ENCODE results near the gene NKAPL. TPM values are rescaled to one million over a fixed set of nuclear protein-coding genes. Genes with fewer than 3 reads are reported as not detected.

Gene NKAPL
- total RNA-seq, result 1 to 10 TPM; 1.6 to 2.9 (median 2.3) TPM

DNA sequence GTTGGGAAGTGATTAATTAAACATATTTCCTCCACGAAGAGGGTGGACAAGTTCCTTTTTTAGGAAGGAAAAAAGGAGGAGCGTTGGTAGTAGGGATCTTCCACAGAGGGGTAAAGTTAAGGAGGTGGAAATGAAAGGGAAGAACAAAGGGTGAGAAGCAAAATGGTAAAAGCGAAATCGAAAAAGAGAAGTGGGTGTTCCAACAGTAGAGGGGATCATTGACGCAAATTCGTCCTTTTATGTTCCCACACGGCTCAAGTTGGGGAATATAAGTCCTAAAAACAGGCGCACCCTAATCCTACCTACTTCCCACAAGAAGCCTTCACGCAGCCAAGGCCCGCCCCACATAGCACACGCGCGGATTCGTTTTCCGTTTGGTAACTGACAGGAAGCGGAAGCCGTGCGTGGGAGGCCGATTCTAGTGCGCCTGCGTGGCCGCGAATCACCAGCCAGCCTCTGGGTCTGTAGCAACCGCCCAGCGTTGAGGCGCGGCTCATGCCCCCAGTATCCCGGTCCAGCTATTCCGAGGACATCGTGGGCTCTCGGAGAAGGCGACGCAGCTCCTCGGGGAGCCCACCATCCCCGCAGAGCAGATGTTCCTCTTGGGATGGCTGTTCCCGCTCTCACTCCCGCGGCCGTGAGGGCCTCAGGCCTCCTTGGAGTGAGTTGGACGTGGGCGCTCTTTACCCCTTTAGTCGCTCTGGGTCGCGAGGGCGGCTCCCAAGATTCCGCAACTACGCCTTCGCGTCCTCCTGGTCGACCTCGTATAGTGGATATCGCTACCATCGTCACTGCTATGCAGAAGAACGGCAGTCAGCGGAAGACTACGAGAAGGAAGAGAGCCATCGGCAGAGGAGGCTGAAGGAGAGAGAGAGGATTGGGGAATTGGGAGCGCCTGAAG is at the start of gene NKAPL:
NKAPL (plus strand) TSS at position 421 of the 901 bp plus-strand sequence; CDS start at position 496, 75 bp downstream.
- Histone ChIP-seq H3K4me3 (peak within 1 kb of the TSS; percentile 28 to 68 (median 48)), H3K4me1 (no peaks in the 10 kb centered on the region), H3K27me3 (peaks cover 0 to 7% of the 10 kb centered on the region in 2 donors), H3K27ac (no peak within 1 kb of the TSS), H3K9me3 (peaks cover 7 to 12% of the 10 kb centered on the region in 2 donors), H3K36me3 (no peaks in the 10 kb centered on the region)
- DNase-seq (ENCODE audit: low spot score in 2 of 2), result peak in 1 of 2 donors; percentile 61
- no peak for TF ChIP-seq POLR2A (IDR thresholded peaks at IDR 0.05)
- TF ChIP-seq POLR2AphosphoS5 (IDR thresholded peaks at IDR 0.05), result peak in 1 of 3 donors; percentile 29
- intact Hi-C loops (cut with DNase I; ENCODE audit: low total_unique reads), result no loop called here

DNA sequence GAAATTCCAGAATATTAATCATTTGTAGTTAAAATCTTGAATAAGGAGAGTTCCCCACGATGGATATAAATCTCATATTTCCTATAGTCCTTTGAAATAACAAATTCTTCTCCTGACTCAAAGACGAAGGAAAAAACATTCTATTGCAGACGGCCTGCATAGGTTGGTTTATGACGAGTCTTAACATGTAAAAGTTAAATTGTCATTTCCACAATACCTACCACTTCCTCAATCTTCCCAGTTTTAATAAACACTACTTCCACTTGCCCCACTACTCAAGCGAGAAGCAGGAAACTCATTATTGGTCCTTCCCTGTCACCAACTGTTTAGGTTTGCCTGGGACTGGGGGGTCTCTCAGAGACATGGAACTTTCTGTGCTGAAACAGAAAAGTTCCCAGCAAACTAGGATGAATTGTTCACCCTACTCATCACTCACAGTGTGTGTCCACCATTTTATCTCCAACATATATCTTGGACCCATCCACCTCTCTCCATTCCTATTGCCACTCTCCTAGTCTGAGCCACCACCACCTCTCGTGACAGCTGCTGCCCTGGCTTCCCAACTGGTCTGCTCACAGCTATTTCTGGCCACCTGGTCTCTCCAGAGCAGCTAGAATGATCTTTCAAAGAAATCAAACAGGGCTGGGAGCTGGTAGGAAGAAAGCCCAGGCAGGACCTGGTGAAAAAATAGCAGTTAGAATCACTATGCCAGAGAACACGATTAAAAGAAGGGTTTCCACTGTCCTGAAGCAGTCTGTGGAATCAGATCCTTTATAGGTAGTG is 49.2 kb upstream of the NKAPL start:
- Histone ChIP-seq H3K27me3 (peaks cover 0 to 88% of the 10 kb centered on the region in 2 donors), H3K9me3 (peaks cover 0 to 6% of the 10 kb centered on the region in 2 donors)

DNA sequence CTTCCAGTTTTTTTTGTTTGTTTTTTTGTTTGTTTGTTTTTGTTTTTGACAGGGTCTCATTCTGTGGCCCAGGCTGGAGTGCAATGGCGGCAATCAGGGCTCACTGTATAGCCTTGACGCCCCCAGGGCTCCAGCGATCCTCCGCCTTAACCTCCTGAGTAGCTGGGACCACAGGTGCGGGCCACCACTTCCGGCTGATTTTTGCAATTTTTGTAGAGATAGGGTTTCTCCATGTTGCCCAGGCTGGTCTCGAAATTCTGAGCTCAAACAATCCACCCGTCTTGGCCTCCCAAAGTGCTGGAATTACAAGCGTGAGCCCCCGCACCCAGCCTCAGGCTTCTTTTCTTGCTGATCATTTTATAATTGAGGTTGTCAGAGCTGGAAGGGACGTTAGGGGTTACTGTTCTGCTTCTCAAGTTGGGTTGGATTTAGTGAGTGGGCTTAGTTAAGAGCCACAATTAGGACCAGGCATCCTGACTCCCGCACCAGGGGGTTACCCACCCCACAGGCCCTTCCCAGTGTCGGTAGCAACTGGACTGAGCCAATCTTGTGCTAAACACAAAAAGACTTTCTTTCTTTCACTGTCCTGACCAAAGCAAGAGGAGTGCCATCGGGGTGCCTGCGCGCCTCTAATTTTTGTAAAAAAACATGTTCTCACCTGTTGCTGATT is 47.1 kb upstream of the NKAPL start:
- no peak for DNase-seq (ENCODE audit: low spot score in 2 of 2)
- no peaks in the 10 kb centered on the region for H3K4me1 ChIP-seq
- intact Hi-C loops (cut with DNase I; ENCODE audit: low total_unique reads), result no loop called here
- peaks cover 0 to 82% of the 10 kb centered on the region in 2 donors for H3K27me3 ChIP-seq
- peak overlapping the region in 2 of 3 donors; percentile 47 to 58 for H3K4me3 ChIP-seq
- TF ChIP-seq POLR2AphosphoS5 (IDR thresholded peaks at IDR 0.05) (no peak), POLR2A (IDR thresholded peaks at IDR 0.05) (no peak)
- TF ChIP-seq, protein P1, sequence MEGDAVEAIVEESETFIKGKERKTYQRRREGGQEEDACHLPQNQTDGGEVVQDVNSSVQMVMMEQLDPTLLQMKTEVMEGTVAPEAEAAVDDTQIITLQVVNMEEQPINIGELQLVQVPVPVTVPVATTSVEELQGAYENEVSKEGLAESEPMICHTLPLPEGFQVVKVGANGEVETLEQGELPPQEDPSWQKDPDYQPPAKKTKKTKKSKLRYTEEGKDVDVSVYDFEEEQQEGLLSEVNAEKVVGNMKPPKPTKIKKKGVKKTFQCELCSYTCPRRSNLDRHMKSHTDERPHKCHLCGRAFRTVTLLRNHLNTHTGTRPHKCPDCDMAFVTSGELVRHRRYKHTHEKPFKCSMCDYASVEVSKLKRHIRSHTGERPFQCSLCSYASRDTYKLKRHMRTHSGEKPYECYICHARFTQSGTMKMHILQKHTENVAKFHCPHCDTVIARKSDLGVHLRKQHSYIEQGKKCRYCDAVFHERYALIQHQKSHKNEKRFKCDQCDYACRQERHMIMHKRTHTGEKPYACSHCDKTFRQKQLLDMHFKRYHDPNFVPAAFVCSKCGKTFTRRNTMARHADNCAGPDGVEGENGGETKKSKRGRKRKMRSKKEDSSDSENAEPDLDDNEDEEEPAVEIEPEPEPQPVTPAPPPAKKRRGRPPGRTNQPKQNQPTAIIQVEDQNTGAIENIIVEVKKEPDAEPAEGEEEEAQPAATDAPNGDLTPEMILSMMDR (IDR thresholded peaks at IDR 0.05), result no peak
- no peaks in the 10 kb centered on the region for H3K9me3 ChIP-seq
- peak overlapping the region; percentile 54 to 64 for H3K27ac ChIP-seq
- no peaks in the 10 kb centered on the region for H3K36me3 ChIP-seq

More for the DNA sequence above, 49.2 kb upstream of the NKAPL start:
- Histone ChIP-seq H3K36me3 (no peaks in the 10 kb centered on the region), H3K4me3 (no peak overlapping the region), H3K4me1 (no peaks in the 10 kb centered on the region), H3K27ac (no peak overlapping the region)
- intact Hi-C loops (cut with DNase I; ENCODE audit: low total_unique reads), result no loop called here
- TF ChIP-seq POLR2AphosphoS5 (IDR thresholded peaks at IDR 0.05) (no peak), POLR2A (IDR thresholded peaks at IDR 0.05) (no peak)
- TF ChIP-seq, protein P1 (IDR thresholded peaks at IDR 0.05), result no peak
- DNase-seq (ENCODE audit: low spot score in 2 of 2), result no peak

DNA sequence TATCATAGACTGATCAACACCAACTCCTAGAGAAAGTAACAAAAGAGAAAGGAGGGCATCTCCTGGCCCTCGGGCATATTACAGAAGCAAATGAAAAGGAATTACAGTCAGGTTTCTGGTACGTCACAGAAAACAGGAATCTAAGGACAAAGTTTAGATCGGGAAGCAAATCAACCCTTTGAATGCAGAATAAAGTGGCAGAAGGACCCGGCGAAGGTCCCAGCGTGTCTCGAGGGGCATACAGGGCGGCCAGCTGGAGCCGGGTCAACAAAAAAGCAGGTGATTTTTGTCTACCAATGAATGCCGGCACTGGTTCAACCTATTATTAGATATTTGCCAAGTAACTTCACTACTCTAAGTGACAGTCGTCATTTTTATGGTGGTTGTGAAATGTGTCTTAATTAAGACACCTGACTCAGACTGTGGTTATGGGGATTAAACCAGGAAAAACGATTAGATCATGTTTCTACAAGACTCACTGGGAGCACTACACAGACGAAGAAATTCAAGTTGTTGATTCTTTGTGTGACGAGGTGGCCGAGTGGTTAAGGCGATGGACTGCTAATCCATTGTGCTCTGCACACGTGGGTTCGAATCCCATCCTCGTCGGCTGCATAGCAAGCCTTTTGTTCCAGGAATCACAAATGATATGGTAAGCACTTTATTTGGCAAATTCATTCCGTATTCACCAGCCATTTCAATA is 46.4 kb upstream of the NKAPL start:
- Histone ChIP-seq H3K4me1 (no peaks in the 10 kb centered on the region), H3K36me3 (no peaks in the 10 kb centered on the region), H3K27me3 (peaks cover 0 to 75% of the 10 kb centered on the region in 2 donors), H3K27ac (peak overlapping the region; percentile 54 to 64), H3K9me3 (no peaks in the 10 kb centered on the region), H3K4me3 (peak overlapping the region; percentile 20 to 58 (median 47))
- intact Hi-C loops (cut with DNase I; ENCODE audit: low total_unique reads), result no loop called here
- DNase-seq (ENCODE audit: low spot score in 2 of 2), result peak in 1 of 2 donors; percentile 49
- TF ChIP-seq POLR2A (IDR thresholded peaks at IDR 0.05) (no peak), POLR2AphosphoS5 (IDR thresholded peaks at IDR 0.05) (no peak)
- TF ChIP-seq, protein P1 (IDR thresholded peaks at IDR 0.05), result no peak

DNA sequence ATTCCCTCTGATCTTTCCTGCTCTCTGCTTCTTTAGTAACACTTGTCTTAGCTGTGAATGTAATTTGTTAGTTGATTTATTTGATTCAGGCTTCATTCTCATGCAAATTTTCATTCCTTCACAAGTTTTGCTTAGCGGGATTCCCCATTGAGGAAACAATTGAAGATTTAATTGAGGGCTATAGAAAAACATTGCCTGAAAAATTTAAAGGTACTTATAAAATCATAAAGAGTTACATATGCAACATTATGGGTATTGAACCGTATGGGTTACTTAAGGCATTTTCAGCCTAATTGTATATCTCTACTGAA is 45.9 kb upstream of the NKAPL start:
- H3K9me3 ChIP-seq, result no peaks in the 10 kb centered on the region
- no peaks in the 10 kb centered on the region for H3K4me1 ChIP-seq
- H3K27me3 ChIP-seq, result peaks cover 0 to 70% of the 10 kb centered on the region in 2 donors
- no peak for DNase-seq (ENCODE audit: low spot score in 2 of 2)
- H3K4me3 ChIP-seq, result peak overlapping the region in 2 of 3 donors; percentile 47 to 58
- TF ChIP-seq POLR2AphosphoS5 (IDR thresholded peaks at IDR 0.05) (no peak), POLR2A (IDR thresholded peaks at IDR 0.05) (no peak)
- TF ChIP-seq, protein P1 (IDR thresholded peaks at IDR 0.05), result no peak
- no peaks in the 10 kb centered on the region for H3K36me3 ChIP-seq
- intact Hi-C loops (cut with DNase I; ENCODE audit: low total_unique reads), result no loop called here
- H3K27ac ChIP-seq, result peak overlapping the region in 1 of 2 donors; percentile 64
